HEK293T (cell line): Measurements from ENCODE around the gene DOK7.

ENCODE experiments used
- ARNT ChIP-seq: fragments of 450-650 bp; IDR thresholded peaks from 2 replicates; pipeline ENCODE4 v1.6.1; 2017; ENCODE audit warnings: mild to moderate bottlenecking
- ELF4 ChIP-seq: fragments of 450-650 bp; IDR thresholded peaks from 2 replicates; pipeline ENCODE4 v1.6.1; 2017; ENCODE audit warnings: antibody characterized with exemption
- FOXA1 ChIP-seq: fragments of 450-650 bp; IDR thresholded peaks from 2 replicates; pipeline ENCODE4 v1.6.1; 2016; ENCODE audit warnings: mild to moderate bottlenecking
- FOXM1 ChIP-seq: fragments of 450-650 bp; IDR thresholded peaks from 2 replicates; pipeline ENCODE4 v1.6.1; 2017; ENCODE audit warnings: mild to moderate bottlenecking, borderline replicate concordance
- HDGF ChIP-seq: fragments of 450-650 bp; IDR thresholded peaks from 2 replicates; pipeline ENCODE4 v1.6.1; 2017; ENCODE audit warnings: antibody characterized with exemption, borderline replicate concordance
- L3MBTL2 ChIP-seq: fragments of 450-650 bp; conservative IDR thresholded peaks from 2 replicates; pipeline ENCODE4 v1.6.1; 2016; ENCODE audit warnings: mild to moderate bottlenecking
- NFRKB ChIP-seq: fragments of 450-650 bp; IDR thresholded peaks from 2 replicates; pipeline ENCODE4 v1.6.1; 2016; ENCODE audit warnings: mild to moderate bottlenecking, moderate library complexity
- PKNOX1 ChIP-seq: fragments of 450-650 bp; IDR thresholded peaks from 2 replicates; pipeline ENCODE4 v1.6.1; 2016
- SP1 ChIP-seq: fragments of 450-650 bp; IDR thresholded peaks from 2 replicates; pipeline ENCODE4 v1.6.1; 2017
- SUZ12 ChIP-seq: fragments of 450-650 bp; IDR thresholded peaks from 2 replicates; pipeline ENCODE4 v1.6.1; 2016; ENCODE audit warnings: mild to moderate bottlenecking
- ZNF384 ChIP-seq: fragments of 450-650 bp; IDR thresholded peaks from 2 replicates; pipeline ENCODE4 v1.6.1; 2016

GRCh38 chr4:3436048-3436797 lies 26.9 kb upstream of the DOK7 start:
- TF ChIP-seq PKNOX1 (no peak), FOXM1 (no peak), ZNF384 (no peak), L3MBTL2 (no peak), SP1 (no peak), SUZ12 (no peak), NFRKB (no peak), ARNT (no peak), ELF4 (no peak), FOXA1 (no peak), HDGF (no peak)
